Measurements from ENCODE around the gene CHRNA10.

GRCh38 chr11:3641191-3641590 lies 30.0 kb downstream of the CHRNA10 start:
- TF ChIP-seq POLR2AphosphoS5 (IDR thresholded peaks at IDR 0.05; ENCODE audit: low read depth, low read length) (no peak), CTCF (IDR thresholded peaks at IDR 0.05) (no peak), SIN3A (IDR thresholded peaks at IDR 0.05; ENCODE audit: borderline replicate concordance, insufficient read depth, low read depth, low read length) (no peak), TCF7L2 (IDR thresholded peaks at IDR 0.05; ENCODE audit: low read depth, low read length) (no peak)

All from Panc1 (cell line).